SW480 (cell line): ENCODE results near the gene CD38.

Experiments used
- DNase-seq: peaks from one replicate; pipeline ENCODE4 v3.0.0-alpha.2; 2016; ENCODE audit warnings: low spot score

Gene CD38

GRCh38 chr4:15899511-15899910 is 121.4 kb downstream of the CD38 start:
- no peak for DNase-seq

- no peak for DNase-seq
Observed at GRCh38 chr4:15901007-15901406, 122.9 kb downstream of the CD38 start.

GRCh38 chr4:15901998-15902397 is 123.9 kb downstream of the CD38 start:
- DNase-seq, result no peak

DNA sequence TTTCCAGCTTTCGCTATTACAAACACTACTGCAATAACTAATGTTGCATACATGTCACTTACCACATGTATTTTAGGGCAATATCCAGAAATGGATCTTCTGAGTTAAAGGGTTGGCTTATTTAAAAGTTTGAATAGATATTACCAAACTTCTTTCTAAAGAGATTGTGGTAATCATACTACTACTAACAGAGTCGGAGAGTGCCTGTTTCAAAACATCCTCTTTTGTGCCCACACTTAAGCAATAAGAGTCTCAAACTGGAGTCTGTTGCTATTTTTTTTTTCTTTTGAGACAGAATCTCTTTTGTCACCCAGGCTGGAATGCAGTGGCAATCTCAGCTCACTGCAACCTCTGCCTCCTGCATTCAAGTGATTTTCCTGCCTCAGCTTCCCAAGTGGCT is 124.6 kb downstream of the CD38 start:
- no peak for DNase-seq
